ENCODE results near the gene ADAM12.

- TF ChIP-seq, protein P1, sequence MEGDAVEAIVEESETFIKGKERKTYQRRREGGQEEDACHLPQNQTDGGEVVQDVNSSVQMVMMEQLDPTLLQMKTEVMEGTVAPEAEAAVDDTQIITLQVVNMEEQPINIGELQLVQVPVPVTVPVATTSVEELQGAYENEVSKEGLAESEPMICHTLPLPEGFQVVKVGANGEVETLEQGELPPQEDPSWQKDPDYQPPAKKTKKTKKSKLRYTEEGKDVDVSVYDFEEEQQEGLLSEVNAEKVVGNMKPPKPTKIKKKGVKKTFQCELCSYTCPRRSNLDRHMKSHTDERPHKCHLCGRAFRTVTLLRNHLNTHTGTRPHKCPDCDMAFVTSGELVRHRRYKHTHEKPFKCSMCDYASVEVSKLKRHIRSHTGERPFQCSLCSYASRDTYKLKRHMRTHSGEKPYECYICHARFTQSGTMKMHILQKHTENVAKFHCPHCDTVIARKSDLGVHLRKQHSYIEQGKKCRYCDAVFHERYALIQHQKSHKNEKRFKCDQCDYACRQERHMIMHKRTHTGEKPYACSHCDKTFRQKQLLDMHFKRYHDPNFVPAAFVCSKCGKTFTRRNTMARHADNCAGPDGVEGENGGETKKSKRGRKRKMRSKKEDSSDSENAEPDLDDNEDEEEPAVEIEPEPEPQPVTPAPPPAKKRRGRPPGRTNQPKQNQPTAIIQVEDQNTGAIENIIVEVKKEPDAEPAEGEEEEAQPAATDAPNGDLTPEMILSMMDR (IDR thresholded peaks at IDR 0.05; ENCODE audit: low read length), result no peak
- TF ChIP-seq EZH2 (optimal IDR thresholded peaks at IDR 0.05; ENCODE audit: low read depth, low read length), result no peak
Observed at GRCh38 chr10:126259760-126260479, 128.4 kb downstream of the ADAM12 start.
